ENCODE measurements around the gene KIF21A. TPM values are rescaled to one million over a fixed set of nuclear protein-coding genes. Genes with fewer than 3 reads are reported as not detected.

Gene KIF21A
- total RNA-seq, 1 experiment from 2014 or later: 29.1 TPM

GRCh38 chr12:39401459-39401858 is 41.5 kb downstream of the KIF21A start:
- peaks cover 0 to 8% of the 10 kb centered on the region in 2 experiments; a peak in 1 of 4 replicates for H3K4me1 ChIP-seq (ENCODE audit: control insufficient read depth in 1 of 2, insufficient read depth in 2 of 2, low read length in 2 of 2)
- POLR2A ChIA-PET: no interaction called here

More at GRCh38 chr12:39401459-39401858, 41.5 kb downstream of the KIF21A start:
- no TSS peak for BruUV-seq (replicated peaks)
- ATAC-seq (no peak), DNase-seq (ENCODE audit: low read depth, low spot score) (no peak)
- no peak overlapping the region for H3K9ac ChIP-seq (ENCODE audit: low read length)
- peaks cover 6% of the 10 kb centered on the region; the same call in 1 of the 2 replicates for H3K79me2 ChIP-seq (ENCODE audit: insufficient read depth, low read length)
- intact Hi-C loops (cut with micrococcal nuclease): no loop called here
- no peaks in the 10 kb centered on the region for H3K27me3 ChIP-seq (ENCODE audit: insufficient read depth, low read length)
- ChIA-PET CTCF (no interaction called here), RAD21 (ENCODE audit: low non-redundant PET in 1 of 2, low total read pairs in 2 of 2, uncharacterized antibody in 2 of 2, unreplicated experiment in 2 of 2) (no interaction called here)
- no peaks in the 10 kb centered on the region for H3K36me3 ChIP-seq (ENCODE audit: control insufficient read depth in 1 of 2, insufficient read depth in 2 of 2, low read length in 2 of 2)
- no peaks in the 10 kb centered on the region for H3K9me3 ChIP-seq (ENCODE audit: control insufficient read depth in 1 of 2, insufficient read depth in 1 of 2, low read depth in 1 of 2, low read length in 2 of 2)
- no peaks in the 10 kb centered on the region for H4K20me1 ChIP-seq (ENCODE audit: insufficient read depth)
- H3K4me3 ChIP-seq (replicated peaks in 1 of 2; ENCODE audit: low read depth in 1 of 2, low read length in 2 of 2): no peak overlapping the region
- H3K27ac ChIP-seq (ENCODE audit: low read depth, low read length): no peak overlapping the region
- H3K4me2 ChIP-seq (ENCODE audit: low read length): no peak overlapping the region
- no peaks in the 10 kb centered on the region for H3K9me2 ChIP-seq (ENCODE audit: insufficient read depth)
- H2AFZ ChIP-seq (ENCODE audit: low read depth, low read length, poor library complexity, severe bottlenecking): no peak overlapping the region
- TF ChIP-seq ELF1 (IDR thresholded peaks at IDR 0.05; ENCODE audit: borderline replicate concordance, low read depth): no peak
- TF ChIP-seq ZNF274 (IDR thresholded peaks at IDR 0.05; ENCODE audit: low read depth, low read length): no peak
- no peak for TF ChIP-seq CTCF (IDR thresholded peaks at IDR 0.05 in 2 of 3, conservative IDR thresholded peaks at IDR 0.05 in 1 of 3; ENCODE audit: borderline replicate concordance in 1 of 3, insufficient read depth in 1 of 3, low read depth in 2 of 3, low read length in 2 of 3)
- TF ChIP-seq SRF (IDR thresholded peaks at IDR 0.05; ENCODE audit: low read depth): no peak
- no peak for TF ChIP-seq YY1 (IDR thresholded peaks at IDR 0.05; ENCODE audit: extremely low read depth, insufficient replicate concordance, low read depth, low read length)
- no peak for TF ChIP-seq ZFX (IDR thresholded peaks at IDR 0.05)
- no peak for TF ChIP-seq JUND (IDR thresholded peaks at IDR 0.05)
- TF ChIP-seq EGR1 (IDR thresholded peaks at IDR 0.05; ENCODE audit: low read depth): no peak
- no peak for TF ChIP-seq MAX (IDR thresholded peaks at IDR 0.05)
- no peak for TF ChIP-seq CEBPB (IDR thresholded peaks at IDR 0.05; ENCODE audit: low read depth)
- no peak for TF ChIP-seq TCF7L2 (IDR thresholded peaks at IDR 0.05; ENCODE audit: borderline replicate concordance, extremely low read depth, insufficient read depth, insufficient read length)
- TF ChIP-seq ZBTB33 (IDR thresholded peaks at IDR 0.05; ENCODE audit: extremely low read depth, insufficient replicate concordance, low read length): no peak
- no peak for TF ChIP-seq ATF3 (IDR thresholded peaks at IDR 0.05)
- TF ChIP-seq FOSL1 (IDR thresholded peaks at IDR 0.05; ENCODE audit: low read depth): no peak
- no peak for TF ChIP-seq EZH2phosphoT487 (IDR thresholded peaks at IDR 0.05; ENCODE audit: borderline replicate concordance)
- no peak for TF ChIP-seq EZH2 (IDR thresholded peaks at IDR 0.05)
- TF ChIP-seq SIN3A (IDR thresholded peaks at IDR 0.05; ENCODE audit: low read depth): no peak
- no peak for TF ChIP-seq RAD21 (IDR thresholded peaks at IDR 0.05; ENCODE audit: low read depth)

All from HCT116 (cell line).